IPS-18a (cell line): ENCODE measurements around the gene LIN28B.

Experiments
- H3K27ac ChIP-seq: one replicate; pipeline ENCODE4 v1.5.1; 2013; ENCODE audit warnings: low read length
- H3K27me3 ChIP-seq: one replicate; pipeline ENCODE4 v1.6.1; 2013; ENCODE audit warnings: mild to moderate bottlenecking, low read length; ENCODE audit not compliant: control insufficient read depth, insufficient read depth
- H3K36me3 ChIP-seq: one replicate; pipeline ENCODE4 v1.6.1; 2013; ENCODE audit warnings: low read depth, low read length; ENCODE audit not compliant: control insufficient read depth
- H3K4me1 ChIP-seq: one replicate; pipeline ENCODE4 v1.6.1; 2013; ENCODE audit warnings: low read depth, low read length; ENCODE audit not compliant: control insufficient read depth
- H3K4me3 ChIP-seq: one replicate; pipeline ENCODE4 v1.5.1; 2013; ENCODE audit warnings: low read length
- H3K9ac ChIP-seq: one replicate; pipeline ENCODE4 v1.6.1; 2013; ENCODE audit warnings: mild to moderate bottlenecking, low read length, moderate library complexity
- H3K9me3 ChIP-seq: one replicate; pipeline ENCODE4 v1.6.1; 2013; ENCODE audit warnings: low read depth, low read length; ENCODE audit not compliant: control insufficient read depth

LIN28B gene

DNA sequence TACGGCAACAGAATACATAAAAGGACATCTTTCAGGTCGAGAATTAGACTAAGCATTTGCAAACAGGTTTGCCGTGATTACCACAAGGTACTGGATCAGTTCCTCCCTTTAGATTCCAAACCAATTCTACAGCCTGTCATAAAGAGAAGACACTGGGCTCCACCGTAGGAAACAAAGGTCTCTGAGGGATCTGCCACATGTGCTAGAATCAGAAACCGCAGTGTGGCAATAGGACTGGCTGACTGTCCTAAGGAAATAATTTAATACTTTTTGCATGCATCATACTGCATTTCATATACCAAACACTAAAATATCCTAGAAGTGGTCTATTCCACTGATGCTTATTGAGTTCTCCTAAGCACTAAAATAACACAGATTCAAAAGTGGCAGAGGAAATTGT, 163.7 kb downstream of the LIN28B start:
- Histone ChIP-seq H3K9ac (no peak overlapping the region), H3K27me3 (no peaks in the 10 kb centered on the region), H3K9me3 (no peaks in the 10 kb centered on the region), H3K4me1 (peaks cover 10% of the 10 kb centered on the region), H3K36me3 (no peaks in the 10 kb centered on the region), H3K27ac (no peak overlapping the region), H3K4me3 (no peak overlapping the region)

GRCh38 chr6:105121981-105122380, 165.1 kb downstream of the LIN28B start:
- Histone ChIP-seq H3K36me3 (no peaks in the 10 kb centered on the region), H3K4me1 (peaks cover 6% of the 10 kb centered on the region), H3K4me3 (no peak overlapping the region), H3K27ac (no peak overlapping the region), H3K9me3 (no peaks in the 10 kb centered on the region), H3K27me3 (no peaks in the 10 kb centered on the region), H3K9ac (no peak overlapping the region)

DNA sequence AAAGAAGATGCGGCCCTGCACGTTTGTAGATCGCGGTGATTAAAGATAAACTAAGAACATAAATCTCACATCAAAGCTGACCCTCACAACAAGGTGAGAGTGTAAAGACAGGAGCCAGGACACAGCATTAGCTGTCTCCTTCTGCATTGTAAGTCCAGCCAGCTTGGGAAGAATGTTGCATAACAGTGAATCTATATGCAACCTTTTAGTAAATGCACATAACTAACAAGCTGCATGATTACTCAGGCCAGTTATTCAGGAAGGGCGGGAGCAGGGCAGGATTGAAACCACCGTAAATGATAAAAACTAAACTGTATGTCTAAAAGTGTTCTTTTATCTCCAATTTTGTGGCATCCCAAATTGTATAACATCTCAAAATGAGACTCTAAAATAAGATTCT, 165.8 kb downstream of the LIN28B start:
- Histone ChIP-seq H3K27me3 (no peaks in the 10 kb centered on the region), H3K36me3 (no peaks in the 10 kb centered on the region), H3K4me1 (peaks cover 6% of the 10 kb centered on the region), H3K27ac (no peak overlapping the region), H3K9ac (no peak overlapping the region), H3K4me3 (no peak overlapping the region), H3K9me3 (no peaks in the 10 kb centered on the region)
